PC-3 (cell line): Measurements from ENCODE around the gene CLASP1. TPM values are rescaled to one million over a fixed set of nuclear protein-coding genes. Genes with fewer than 3 reads are reported as not detected.
A peak's percentile ranks its signal among the peaks of the same experiment; 100 is the strongest.

ENCODE experiments used
- ATAC-seq: fragments of 200-7000 bp; cut with Tn5 transposase; 2 replicates; pipeline ENCODE4 v1.9.1; 2020; ENCODE audit warnings: mild to moderate bottlenecking, moderate library complexity
- BruUV-seq: library from RNA; stranded (reverse); fragments of 400-500 nt; replicated peaks from 2 replicates; lab custom pipeline; 2021; lab: Mats Ljungman, UMichigan
- CTCF ChIA-PET: fragments of 300-600 bp; sonication (Branson Sonifier 250); formaldehyde crosslinking; loops from one replicate; lab custom pipeline; 2022; ENCODE audit warnings: antibody characterized with exemption; lab: Charles Lee
- POLR2A ChIA-PET: fragments of 300-600 bp; sonication (Branson Sonifier 250); formaldehyde crosslinking; loops from one replicate; lab custom pipeline; 2022; ENCODE audit warnings: antibody characterized with exemption; ENCODE audit not compliant: unreplicated experiment; lab: Charles Lee
- DNase-seq: peaks from one replicate; pipeline ENCODE4 v3.0.0-alpha.2; 2015
- H2AFZ ChIP-seq: fragments of 300-600 bp; sonication (generic); 2 replicates; pipeline ENCODE4 v1.6.0; 2016; ENCODE audit warnings: antibody characterized with exemption, low read length
- H3F3A ChIP-seq: fragments of 300-600 bp; sonication (generic); one replicate; pipeline ENCODE4 v1.6.0; 2017; ENCODE audit warnings: antibody characterized with exemption, low read length, control low read depth, mild to moderate bottlenecking; ENCODE audit not compliant: unreplicated experiment
- H3K27ac ChIP-seq: fragments of 300-600 bp; sonication (generic); 2 replicates; pipeline ENCODE4 v1.5.1; 2016; ENCODE audit warnings: mild to moderate bottlenecking, low read length
- H3K27me3 ChIP-seq: fragments of 300-600 bp; sonication (generic); 2 replicates; pipeline ENCODE4 v1.6.1; 2016; ENCODE audit warnings: low read length, mixed read lengths
- H3K36me3 ChIP-seq: fragments of 300-600 bp; sonication (generic); 2 replicates; pipeline ENCODE4 v1.6.1; 2016; ENCODE audit warnings: low read depth, mixed run types, low read length, mixed read lengths
- H3K4me1 ChIP-seq: fragments of 300-600 bp; sonication (generic); 2 replicates; pipeline ENCODE4 v1.5.1; 2016; ENCODE audit warnings: low read length; ENCODE audit not compliant: insufficient read depth
- H3K4me2 ChIP-seq: fragments of 300-600 bp; sonication (generic); 2 replicates; pipeline ENCODE4 v1.6.0; 2016; ENCODE audit warnings: low read length
- H3K4me3 ChIP-seq: fragments of 300-600 bp; sonication (generic); 2 replicates; pipeline ENCODE4 v1.5.1; 2016; ENCODE audit warnings: mild to moderate bottlenecking, low read length, mixed read lengths
- H3K79me2 ChIP-seq: fragments of 300-600 bp; sonication (generic); 2 replicates; pipeline ENCODE4 v1.6.1; 2017; ENCODE audit warnings: low read length, mixed read lengths
- H3K9ac ChIP-seq: fragments of 300-600 bp; sonication (generic); 2 replicates; pipeline ENCODE4 v1.6.0; 2016; ENCODE audit warnings: mild to moderate bottlenecking, low read length
- H3K9me2 ChIP-seq: fragments of 300-600 bp; sonication (generic); replicated peaks from 2 replicates; pipeline ENCODE4 v1.6.1; 2016; ENCODE audit warnings: mixed run types, low read length, mixed read lengths
- H3K9me3 ChIP-seq: fragments of 300-600 bp; sonication (generic); 2 replicates; pipeline ENCODE4 v1.6.1; 2016; ENCODE audit warnings: low read length, mixed read lengths
- H4K20me1 ChIP-seq: fragments of 300-600 bp; sonication (generic); 2 replicates; pipeline ENCODE4 v1.6.1; 2016; ENCODE audit warnings: low read length, mixed read lengths
- EZH2 ChIP-seq: fragments of 300-600 bp; sonication (generic); IDR thresholded peaks from one replicate; pipeline ENCODE4 v1.6.1; 2017; ENCODE audit warnings: antibody characterized with exemption, mild to moderate bottlenecking, low read length; ENCODE audit not compliant: unreplicated experiment
- EZH2phosphoT487 ChIP-seq: fragments of 300-600 bp; sonication (generic); IDR thresholded peaks from 2 replicates; pipeline ENCODE4 v1.6.1; 2018; ENCODE audit warnings: mild to moderate bottlenecking, antibody characterized with exemption, low read length, borderline replicate concordance
- intact Hi-C: fragments of 100-400 bp; cut with micrococcal nuclease; formaldehyde crosslinking; loops from 2 replicates; pipeline ENCODE4 v1.9.0; 2023
- total RNA-seq: library from RNA; depleted of rRNA; stranded (reverse); fragments of >200 nt; gene quantifications from 2 replicates; pipeline ENCODE4 v1.2.3, GENCODE V29; 2014
- TF ChIP-seq, protein P1 (sequence below): fragments of 300-600 bp; sonication (generic); conservative IDR thresholded peaks from 2 replicates; pipeline ENCODE4 v1.5.1; 2017; ENCODE audit warnings: antibody characterized with exemption, low read depth, mild to moderate bottlenecking, low read length

The CLASP1 gene
- total RNA-seq, 1 experiment from 2014 or later: 24.3 TPM

GRCh38 chr2:121476684-121477083 lies 172.6 kb downstream of the CLASP1 start:
- no peaks in the 10 kb centered on the region for H3K27me3 ChIP-seq
- ChIA-PET CTCF (no interaction called here), POLR2A (interaction anchor here (0.6 kb wide), 1 partner anchor 56 kb away, joined by 3 read pairs; no protein-coding TSS in a partner anchor)
- no peak overlapping the region for H3K4me3 ChIP-seq
- peaks cover 11% of the 10 kb centered on the region for H3K4me1 ChIP-seq
- H3K79me2 ChIP-seq: peaks cover 6% of the 10 kb centered on the region; the same call in 1 of the 2 replicates
- no peak overlapping the region for H2AFZ ChIP-seq
- H3F3A ChIP-seq: no peaks in the 10 kb centered on the region
- H3K9me3 ChIP-seq: no peaks in the 10 kb centered on the region
- H3K9ac ChIP-seq: no peak overlapping the region
- TF ChIP-seq, protein P1, sequence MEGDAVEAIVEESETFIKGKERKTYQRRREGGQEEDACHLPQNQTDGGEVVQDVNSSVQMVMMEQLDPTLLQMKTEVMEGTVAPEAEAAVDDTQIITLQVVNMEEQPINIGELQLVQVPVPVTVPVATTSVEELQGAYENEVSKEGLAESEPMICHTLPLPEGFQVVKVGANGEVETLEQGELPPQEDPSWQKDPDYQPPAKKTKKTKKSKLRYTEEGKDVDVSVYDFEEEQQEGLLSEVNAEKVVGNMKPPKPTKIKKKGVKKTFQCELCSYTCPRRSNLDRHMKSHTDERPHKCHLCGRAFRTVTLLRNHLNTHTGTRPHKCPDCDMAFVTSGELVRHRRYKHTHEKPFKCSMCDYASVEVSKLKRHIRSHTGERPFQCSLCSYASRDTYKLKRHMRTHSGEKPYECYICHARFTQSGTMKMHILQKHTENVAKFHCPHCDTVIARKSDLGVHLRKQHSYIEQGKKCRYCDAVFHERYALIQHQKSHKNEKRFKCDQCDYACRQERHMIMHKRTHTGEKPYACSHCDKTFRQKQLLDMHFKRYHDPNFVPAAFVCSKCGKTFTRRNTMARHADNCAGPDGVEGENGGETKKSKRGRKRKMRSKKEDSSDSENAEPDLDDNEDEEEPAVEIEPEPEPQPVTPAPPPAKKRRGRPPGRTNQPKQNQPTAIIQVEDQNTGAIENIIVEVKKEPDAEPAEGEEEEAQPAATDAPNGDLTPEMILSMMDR: no peak
- TF ChIP-seq EZH2phosphoT487: no peak
- TF ChIP-seq EZH2: no peak
- BruUV-seq: no TSS peak
- H3K9me2 ChIP-seq: no peaks in the 10 kb centered on the region
- H3K4me2 ChIP-seq: no peak overlapping the region
- no peak overlapping the region for H3K27ac ChIP-seq
- ATAC-seq (no peak), DNase-seq (no peak)
- H4K20me1 ChIP-seq: 0 out of 2 replicates have a peak, but pooled peaks cover 3% of the 10 kb centered on the region
- H3K36me3 ChIP-seq: no peaks in the 10 kb centered on the region; the same call in 1 of the 2 replicates
- intact Hi-C loops: loop anchor here (2.0 kb wide), 1 partner anchor 24 kb away; no protein-coding TSS in a partner anchor

DNA sequence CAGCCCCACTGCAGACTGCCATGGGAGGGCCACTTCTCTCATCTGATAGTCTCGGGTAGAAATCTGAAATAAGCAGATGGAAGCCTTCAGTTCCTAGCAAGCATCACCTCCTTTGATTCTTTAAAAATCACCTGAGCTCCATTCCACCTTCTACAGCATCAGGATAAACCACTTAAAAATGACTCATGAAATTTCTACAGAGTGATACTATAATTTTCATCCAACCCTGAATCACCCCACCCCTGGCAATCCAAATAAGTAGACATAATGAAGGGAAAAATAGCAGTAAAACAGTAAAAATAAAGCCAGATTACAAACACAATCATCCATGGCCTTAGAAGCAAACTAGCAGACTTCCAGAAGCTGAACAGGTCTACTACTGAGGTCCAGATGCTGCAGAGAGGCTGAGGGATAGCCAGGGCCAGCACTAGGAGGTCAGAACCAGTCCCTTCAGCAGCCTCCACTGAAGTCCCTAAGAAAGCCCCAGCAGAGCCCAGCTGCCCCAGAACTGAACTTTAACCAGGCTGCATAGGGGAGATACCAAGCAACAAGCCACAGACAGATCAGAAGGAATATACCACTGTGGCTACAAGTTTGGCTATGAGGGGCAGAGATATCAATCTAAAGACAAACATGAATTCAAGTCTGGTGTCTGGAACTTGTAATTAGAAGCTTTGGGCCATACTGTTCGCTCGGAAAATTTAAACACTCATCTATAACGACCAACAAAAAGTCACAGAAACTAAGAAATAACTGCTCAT lies 173.3 kb downstream of the CLASP1 start:
- H3K9me2 ChIP-seq: no peaks in the 10 kb centered on the region
- H3K27ac ChIP-seq: no peak overlapping the region; the same call in 1 of the 2 replicates
- DNase-seq (peak; percentile 48), ATAC-seq (peak; percentile 77)
- BruUV-seq: no TSS peak
- H3K4me1 ChIP-seq: peaks cover 11% of the 10 kb centered on the region
- no peak overlapping the region for H3K4me2 ChIP-seq
- no peaks in the 10 kb centered on the region for H3K27me3 ChIP-seq
- no peaks in the 10 kb centered on the region for H3K9me3 ChIP-seq
- peaks cover 6% of the 10 kb centered on the region; the same call in 1 of the 2 replicates for H3K79me2 ChIP-seq
- 0 out of 2 replicates have a peak, but pooled peaks cover 3% of the 10 kb centered on the region for H4K20me1 ChIP-seq
- no peaks in the 10 kb centered on the region for H3F3A ChIP-seq
- intact Hi-C loops: loop anchor here (2.0 kb wide), 1 partner anchor 25 kb away; no protein-coding TSS in a partner anchor
- H2AFZ ChIP-seq: no peak overlapping the region
- POLR2A ChIA-PET: interaction anchor here (0.6 kb wide), 1 partner anchor 55 kb away, joined by 3 read pairs; no protein-coding TSS in a partner anchor
- H3K9ac ChIP-seq: no peak overlapping the region
- no peaks in the 10 kb centered on the region; the same call in 1 of the 2 replicates for H3K36me3 ChIP-seq
- TF ChIP-seq, protein P1: no peak
- TF ChIP-seq EZH2 (no peak), EZH2phosphoT487 (no peak)
- no peak overlapping the region for H3K4me3 ChIP-seq
- CTCF ChIA-PET: no interaction called here
